Measurements from ENCODE around the gene SNX18. TPM values are rescaled to one million over a fixed set of nuclear protein-coding genes. Genes with fewer than 3 reads are reported as not detected.

The SNX18 gene
- polyA plus RNA-seq, 1 donor from 2014 or later, result 7.9 TPM

DNA sequence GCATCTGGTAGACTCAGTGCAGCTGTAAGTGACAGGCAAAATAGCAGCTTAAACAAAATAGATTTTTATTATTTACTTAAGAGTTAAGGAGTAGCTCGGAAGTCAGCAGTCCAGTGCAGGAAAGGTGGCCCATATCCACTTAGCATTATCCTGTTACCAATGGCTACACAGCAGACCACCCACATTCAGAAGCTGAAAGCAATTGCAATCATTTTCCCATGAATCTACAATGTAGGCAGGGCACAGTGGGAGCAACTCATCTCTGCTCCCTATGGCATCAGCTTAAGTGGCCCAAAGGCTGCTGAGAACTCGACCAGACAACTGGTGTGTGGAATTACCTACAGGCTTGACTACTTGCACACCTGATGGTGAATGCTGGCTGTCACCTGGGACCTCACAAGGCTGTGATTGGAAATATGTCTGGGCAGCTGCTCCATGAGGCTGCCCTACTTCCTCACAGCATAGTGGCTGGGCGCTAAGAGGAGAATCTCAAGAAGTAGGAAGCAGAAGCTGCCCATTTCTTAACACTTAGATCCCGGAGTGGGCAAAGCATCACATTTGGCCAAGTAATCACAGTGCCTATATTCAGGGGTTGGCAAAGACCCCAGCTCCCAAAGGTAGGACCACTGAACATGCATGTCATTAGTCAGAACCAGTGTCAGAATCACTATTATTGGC is 56.4 kb downstream of the SNX18 start:
- Histone ChIP-seq H2AFZ (ENCODE audit: low read depth, low read length) (no peak overlapping the region), H4K20me1 (ENCODE audit: insufficient read depth) (no peaks in the 10 kb centered on the region), H3K27ac (ENCODE audit: low read length) (no peak overlapping the region), H3K9me2 (ENCODE audit: insufficient read depth, low read length) (no peaks in the 10 kb centered on the region), H3K4me2 (ENCODE audit: low read length) (no peak overlapping the region), H3K9ac (ENCODE audit: low read length) (no peak overlapping the region), H3F3A (ENCODE audit: insufficient read depth, low read length, poor library complexity, severe bottlenecking) (no peaks in the 10 kb centered on the region), H3K27me3 (ENCODE audit: insufficient read depth, low read depth, low read length) (no peaks in the 10 kb centered on the region), H3K79me2 (replicated peaks; ENCODE audit: insufficient read depth, low read length) (no peaks in the 10 kb centered on the region), H3K9me3 (ENCODE audit: low read length) (no peaks in the 10 kb centered on the region), H3K36me3 (ENCODE audit: insufficient read depth, low read length) (no peaks in the 10 kb centered on the region), H3K4me3 (ENCODE audit: low read length) (no peak overlapping the region)
- TF ChIP-seq EZH2 (IDR thresholded peaks at IDR 0.05; ENCODE audit: borderline replicate concordance, insufficient read depth, low read length, poor library complexity, severe bottlenecking) (no peak), POLR2AphosphoS5 (IDR thresholded peaks at IDR 0.05) (no peak), TAF1 (IDR thresholded peaks at IDR 0.05; ENCODE audit: low read depth) (no peak), SMC3 (conservative IDR thresholded peaks at IDR 0.05; ENCODE audit: poor library complexity) (no peak), EP300 (conservative IDR thresholded peaks at IDR 0.05; ENCODE audit: poor library complexity, severe bottlenecking) (no peak), RAD21 (conservative IDR thresholded peaks at IDR 0.05) (no peak)
- TF ChIP-seq, protein P1, sequence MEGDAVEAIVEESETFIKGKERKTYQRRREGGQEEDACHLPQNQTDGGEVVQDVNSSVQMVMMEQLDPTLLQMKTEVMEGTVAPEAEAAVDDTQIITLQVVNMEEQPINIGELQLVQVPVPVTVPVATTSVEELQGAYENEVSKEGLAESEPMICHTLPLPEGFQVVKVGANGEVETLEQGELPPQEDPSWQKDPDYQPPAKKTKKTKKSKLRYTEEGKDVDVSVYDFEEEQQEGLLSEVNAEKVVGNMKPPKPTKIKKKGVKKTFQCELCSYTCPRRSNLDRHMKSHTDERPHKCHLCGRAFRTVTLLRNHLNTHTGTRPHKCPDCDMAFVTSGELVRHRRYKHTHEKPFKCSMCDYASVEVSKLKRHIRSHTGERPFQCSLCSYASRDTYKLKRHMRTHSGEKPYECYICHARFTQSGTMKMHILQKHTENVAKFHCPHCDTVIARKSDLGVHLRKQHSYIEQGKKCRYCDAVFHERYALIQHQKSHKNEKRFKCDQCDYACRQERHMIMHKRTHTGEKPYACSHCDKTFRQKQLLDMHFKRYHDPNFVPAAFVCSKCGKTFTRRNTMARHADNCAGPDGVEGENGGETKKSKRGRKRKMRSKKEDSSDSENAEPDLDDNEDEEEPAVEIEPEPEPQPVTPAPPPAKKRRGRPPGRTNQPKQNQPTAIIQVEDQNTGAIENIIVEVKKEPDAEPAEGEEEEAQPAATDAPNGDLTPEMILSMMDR (IDR thresholded peaks at IDR 0.05; ENCODE audit: poor library complexity, severe bottlenecking), result no peak
- TF ChIP-seq, protein P2, sequence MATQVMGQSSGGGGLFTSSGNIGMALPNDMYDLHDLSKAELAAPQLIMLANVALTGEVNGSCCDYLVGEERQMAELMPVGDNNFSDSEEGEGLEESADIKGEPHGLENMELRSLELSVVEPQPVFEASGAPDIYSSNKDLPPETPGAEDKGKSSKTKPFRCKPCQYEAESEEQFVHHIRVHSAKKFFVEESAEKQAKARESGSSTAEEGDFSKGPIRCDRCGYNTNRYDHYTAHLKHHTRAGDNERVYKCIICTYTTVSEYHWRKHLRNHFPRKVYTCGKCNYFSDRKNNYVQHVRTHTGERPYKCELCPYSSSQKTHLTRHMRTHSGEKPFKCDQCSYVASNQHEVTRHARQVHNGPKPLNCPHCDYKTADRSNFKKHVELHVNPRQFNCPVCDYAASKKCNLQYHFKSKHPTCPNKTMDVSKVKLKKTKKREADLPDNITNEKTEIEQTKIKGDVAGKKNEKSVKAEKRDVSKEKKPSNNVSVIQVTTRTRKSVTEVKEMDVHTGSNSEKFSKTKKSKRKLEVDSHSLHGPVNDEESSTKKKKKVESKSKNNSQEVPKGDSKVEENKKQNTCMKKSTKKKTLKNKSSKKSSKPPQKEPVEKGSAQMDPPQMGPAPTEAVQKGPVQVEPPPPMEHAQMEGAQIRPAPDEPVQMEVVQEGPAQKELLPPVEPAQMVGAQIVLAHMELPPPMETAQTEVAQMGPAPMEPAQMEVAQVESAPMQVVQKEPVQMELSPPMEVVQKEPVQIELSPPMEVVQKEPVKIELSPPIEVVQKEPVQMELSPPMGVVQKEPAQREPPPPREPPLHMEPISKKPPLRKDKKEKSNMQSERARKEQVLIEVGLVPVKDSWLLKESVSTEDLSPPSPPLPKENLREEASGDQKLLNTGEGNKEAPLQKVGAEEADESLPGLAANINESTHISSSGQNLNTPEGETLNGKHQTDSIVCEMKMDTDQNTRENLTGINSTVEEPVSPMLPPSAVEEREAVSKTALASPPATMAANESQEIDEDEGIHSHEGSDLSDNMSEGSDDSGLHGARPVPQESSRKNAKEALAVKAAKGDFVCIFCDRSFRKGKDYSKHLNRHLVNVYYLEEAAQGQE (IDR thresholded peaks at IDR 0.05; ENCODE audit: borderline replicate concordance), result no peak

DNA sequence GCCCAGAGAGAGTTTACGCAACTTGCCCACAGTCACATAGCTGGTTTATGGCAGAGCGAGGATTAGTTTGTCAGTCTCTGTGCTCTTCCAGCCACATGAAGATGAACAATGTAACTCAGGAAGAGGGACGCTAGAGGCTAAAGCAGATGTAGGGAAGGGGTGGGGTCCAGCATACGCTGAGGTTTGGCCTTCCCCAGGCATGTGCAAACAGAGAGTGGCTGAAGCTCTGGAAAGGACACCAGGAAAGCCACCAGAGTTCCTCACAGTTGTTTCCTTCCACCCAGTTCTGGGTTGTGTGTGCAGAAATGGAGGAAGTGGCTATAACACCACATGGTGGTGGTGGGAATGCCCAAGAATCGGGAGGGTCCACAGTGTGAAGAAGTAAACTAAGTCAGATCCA is 60.0 kb downstream of the SNX18 start:
- Histone ChIP-seq H3K27ac (ENCODE audit: low read length) (no peak overlapping the region), H3K4me2 (ENCODE audit: low read length) (no peak overlapping the region), H3K4me3 (ENCODE audit: low read length) (no peak overlapping the region), H3K9ac (ENCODE audit: low read length) (no peak overlapping the region), H3K36me3 (ENCODE audit: insufficient read depth, low read length) (no peaks in the 10 kb centered on the region), H3F3A (ENCODE audit: insufficient read depth, low read length, poor library complexity, severe bottlenecking) (no peaks in the 10 kb centered on the region), H3K79me2 (replicated peaks; ENCODE audit: insufficient read depth, low read length) (no peaks in the 10 kb centered on the region), H3K9me2 (ENCODE audit: insufficient read depth, low read length) (no peaks in the 10 kb centered on the region), H3K9me3 (ENCODE audit: low read length) (no peaks in the 10 kb centered on the region), H3K27me3 (ENCODE audit: insufficient read depth, low read depth, low read length) (no peaks in the 10 kb centered on the region), H4K20me1 (ENCODE audit: insufficient read depth) (no peaks in the 10 kb centered on the region), H2AFZ (ENCODE audit: low read depth, low read length) (no peak overlapping the region)
- TF ChIP-seq, protein P2 (IDR thresholded peaks at IDR 0.05; ENCODE audit: borderline replicate concordance), result no peak
- TF ChIP-seq EZH2 (IDR thresholded peaks at IDR 0.05; ENCODE audit: borderline replicate concordance, insufficient read depth, low read length, poor library complexity, severe bottlenecking) (no peak), EP300 (conservative IDR thresholded peaks at IDR 0.05; ENCODE audit: poor library complexity, severe bottlenecking) (no peak)
